GM18868 (cell line): ENCODE measurements around the gene SUGP1.

ENCODE experiments used
- ATAC-seq: cut with Tn5 transposase; IDR thresholded peaks from one replicate; pipeline ENCODE4 v1.9.1; 2021; ENCODE audit warnings: mild to moderate bottlenecking, moderate library complexity; ENCODE audit not compliant: unreplicated experiment

SUGP1 gene

DNA sequence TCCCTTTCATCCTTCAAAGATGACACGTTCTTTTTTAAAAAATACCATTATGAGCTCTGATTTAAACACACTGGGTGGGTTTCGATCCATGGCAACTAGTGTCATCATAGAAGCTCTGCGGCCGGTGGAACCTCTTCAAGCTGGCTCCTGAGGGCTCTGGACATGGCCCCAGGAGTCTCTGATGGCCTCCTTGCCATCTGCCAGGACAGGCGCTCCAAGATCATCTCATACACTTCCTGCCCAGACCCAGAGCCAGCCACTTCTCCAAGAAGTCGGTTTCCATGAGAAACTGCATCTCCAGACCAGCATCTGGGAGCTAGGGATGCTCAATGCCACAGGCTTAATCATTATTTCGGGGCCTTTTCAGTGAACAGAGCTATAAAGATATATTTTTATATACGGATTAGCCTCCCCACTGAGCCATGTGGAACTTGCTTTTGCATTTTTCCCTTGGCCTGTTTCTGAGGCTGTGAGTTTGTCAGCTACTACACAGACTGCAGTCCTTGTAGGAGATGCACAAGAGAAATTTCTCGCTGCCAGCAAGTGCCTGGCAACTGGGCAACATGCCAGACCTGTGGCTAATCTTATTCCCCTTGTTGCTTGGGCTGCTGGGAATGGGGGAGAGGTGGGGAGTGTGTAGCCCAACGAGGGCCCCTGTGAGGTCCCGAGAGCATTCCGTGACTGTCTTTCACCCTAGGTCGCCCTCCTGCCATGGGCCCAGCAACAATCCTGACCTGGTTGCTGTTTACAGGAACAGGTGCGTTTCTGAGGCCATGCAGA is 15.9 kb downstream of the SUGP1 start:
- no peak for ATAC-seq

DNA sequence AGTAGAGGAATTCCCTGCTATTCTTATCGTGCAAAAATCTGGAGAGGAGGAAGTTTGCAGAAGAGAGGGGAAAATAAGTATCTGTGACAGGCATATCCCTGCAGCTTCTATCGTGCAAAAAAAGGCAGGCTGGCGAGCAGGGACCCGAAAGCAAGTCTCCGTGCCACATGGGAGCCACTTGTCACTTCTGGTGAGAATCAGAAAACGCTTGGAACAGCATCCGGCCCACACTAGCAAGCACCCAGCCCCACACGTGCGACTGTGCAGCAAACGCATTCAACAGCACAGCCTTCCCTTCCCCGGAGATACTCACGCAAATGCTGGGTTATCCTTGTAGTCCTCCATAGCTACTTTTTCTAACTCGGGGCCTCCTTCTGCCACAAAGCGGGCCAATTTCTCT is 16.9 kb downstream of the SUGP1 start:
- ATAC-seq = no peak

DNA sequence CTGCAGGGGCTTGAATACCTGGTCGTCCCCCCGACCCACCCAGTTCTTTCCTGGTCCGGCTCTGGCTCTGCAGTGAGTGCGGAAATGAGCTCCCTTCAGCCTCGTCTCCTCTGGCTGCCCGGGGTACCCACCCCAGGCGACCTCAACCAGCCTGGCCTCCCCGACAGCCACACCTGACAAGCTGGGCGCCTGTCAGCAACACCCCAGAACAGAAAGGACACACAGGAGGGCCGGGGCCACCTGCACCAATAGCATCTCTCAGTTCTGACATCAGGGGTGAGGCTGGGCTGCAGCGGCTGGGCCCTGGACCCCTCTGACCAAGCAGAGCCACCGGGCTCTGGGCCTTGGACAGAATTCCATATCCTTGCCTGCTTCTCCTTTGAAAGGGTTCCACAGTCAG is 19.7 kb downstream of the SUGP1 start:
- no peak for ATAC-seq

DNA sequence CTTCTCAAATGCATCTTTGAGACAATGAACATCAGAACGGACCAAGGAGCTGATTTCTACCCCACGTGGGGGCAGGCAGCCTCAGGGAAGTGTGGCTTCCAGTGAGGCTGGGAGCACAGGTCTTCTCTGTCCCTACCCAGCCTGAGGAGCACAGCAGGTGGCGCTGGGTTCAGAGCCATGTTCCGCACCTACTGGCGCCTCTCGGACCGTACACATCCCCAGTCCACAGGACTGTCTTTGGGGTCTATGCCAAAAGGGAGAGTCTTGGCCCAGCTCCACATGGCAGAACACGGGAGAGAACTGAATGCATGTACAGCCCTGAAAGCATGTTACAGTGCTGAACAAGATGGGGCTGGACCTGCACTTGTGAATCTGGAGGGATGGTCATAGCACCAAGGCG is 22.6 kb downstream of the SUGP1 start:
- ATAC-seq = no peak

DNA sequence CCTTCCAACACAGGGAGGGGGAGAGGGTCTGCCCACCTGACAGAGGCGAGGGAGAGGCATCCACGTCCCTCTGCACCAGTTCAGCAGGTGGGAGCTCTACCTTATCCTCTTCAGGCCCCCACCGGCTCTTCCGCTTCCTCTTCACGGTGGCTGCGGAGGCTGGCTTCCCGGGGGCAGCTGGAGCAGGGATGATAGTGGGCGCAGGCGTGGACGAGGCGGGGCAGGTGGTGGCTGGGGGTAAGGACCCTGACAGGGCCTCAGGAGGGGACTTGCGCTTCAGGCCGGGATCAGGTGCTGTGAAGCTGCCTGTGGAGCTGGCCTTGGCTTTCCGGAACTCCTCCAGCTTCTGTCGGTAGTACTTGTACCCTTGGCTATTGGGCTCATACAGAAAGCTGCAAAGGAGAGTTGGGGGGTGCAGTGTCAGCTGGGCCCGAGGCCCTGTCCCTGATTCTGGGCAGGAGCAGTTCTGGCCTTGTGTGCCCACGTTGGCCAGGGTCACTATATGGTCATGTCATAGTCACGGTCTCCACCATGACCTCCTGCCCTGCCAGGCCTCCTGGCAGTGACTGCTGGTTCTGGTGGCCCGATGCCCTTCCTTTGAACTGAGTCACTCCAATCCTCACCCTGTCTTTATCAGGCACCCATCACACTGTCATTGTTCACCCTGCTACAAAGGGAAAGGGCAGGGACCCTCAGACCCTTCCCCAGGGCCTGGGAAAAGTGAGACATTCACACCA is 23.2 kb downstream of the SUGP1 start:
- no peak for ATAC-seq

DNA sequence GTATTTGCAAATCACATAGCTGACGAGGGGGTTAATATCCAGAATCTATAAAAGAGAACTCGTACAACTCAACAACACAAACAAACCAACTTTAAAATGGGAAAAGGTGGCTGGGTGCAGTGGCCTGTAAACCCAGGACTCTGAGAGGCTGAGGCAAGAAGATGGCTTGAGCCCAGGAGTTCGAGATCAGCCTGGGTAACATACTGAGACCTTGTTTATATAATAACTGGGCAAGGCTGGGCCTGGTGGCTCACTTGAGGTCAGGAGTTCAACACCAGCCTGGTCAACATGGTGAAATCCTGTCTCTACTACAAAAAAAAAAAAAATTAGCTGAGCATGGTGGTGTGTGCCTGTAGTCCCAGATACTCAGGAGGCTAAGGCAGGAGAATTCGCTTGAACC is 25.4 kb downstream of the SUGP1 start:
- no peak for ATAC-seq

DNA sequence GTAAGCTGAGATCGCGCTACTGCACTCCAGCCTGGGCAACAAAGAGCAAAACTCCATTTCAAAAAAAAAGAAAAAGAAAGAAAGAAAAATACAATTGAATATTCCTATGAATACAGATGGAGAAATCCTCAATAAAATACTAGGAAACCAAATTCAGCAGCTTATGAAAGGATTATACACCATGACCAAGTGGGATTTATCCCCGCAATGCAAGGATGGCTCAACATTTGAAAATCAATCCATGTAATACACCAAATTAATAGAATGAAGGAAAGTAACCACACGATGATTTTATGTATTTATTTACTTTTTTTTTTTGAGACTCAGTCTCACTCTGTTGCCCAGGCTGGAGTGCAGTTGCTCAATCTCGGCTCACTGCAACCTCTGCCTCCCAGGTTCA is 27.7 kb downstream of the SUGP1 start:
- ATAC-seq = no peak

DNA sequence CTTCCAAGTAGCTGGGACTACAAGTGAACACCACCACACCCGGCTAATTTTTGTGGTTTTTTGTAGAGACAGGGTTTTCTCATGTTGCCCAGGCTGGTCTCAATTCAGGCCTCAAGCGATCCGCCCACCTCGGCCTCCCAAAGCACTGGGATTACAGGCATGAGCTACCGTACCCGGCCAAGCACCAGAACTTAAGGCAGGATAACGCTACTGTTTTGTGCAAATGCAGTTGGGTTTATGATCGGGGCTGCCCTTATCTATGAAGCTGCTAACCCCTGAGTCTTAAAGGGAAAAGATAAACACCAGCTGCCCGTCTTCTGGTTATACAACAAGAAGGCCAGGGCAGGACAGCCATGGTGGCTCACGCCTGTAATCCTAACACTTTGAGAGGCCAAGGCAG is 34.6 kb downstream of the SUGP1 start:
- ATAC-seq = no peak

DNA sequence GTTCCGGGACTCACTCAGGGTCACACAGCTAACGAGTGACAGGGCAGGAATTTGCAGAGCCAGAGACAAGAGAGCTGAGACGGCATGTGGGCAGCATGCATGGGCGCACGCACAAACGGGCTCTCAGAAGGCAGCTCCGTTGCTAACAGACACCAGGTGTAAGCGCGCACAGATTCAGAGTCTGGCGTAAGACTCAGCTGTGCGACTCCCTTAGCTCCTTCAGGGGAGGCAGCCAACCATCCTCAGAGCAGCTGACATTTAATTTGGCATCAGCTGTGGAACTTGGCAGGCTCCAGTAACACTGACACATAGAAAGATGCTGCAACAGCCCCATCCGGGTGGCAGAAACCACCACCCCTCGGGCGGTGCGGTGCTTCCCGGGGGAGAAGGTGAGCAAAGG is 39.7 kb downstream of the SUGP1 start:
- no peak for ATAC-seq

DNA sequence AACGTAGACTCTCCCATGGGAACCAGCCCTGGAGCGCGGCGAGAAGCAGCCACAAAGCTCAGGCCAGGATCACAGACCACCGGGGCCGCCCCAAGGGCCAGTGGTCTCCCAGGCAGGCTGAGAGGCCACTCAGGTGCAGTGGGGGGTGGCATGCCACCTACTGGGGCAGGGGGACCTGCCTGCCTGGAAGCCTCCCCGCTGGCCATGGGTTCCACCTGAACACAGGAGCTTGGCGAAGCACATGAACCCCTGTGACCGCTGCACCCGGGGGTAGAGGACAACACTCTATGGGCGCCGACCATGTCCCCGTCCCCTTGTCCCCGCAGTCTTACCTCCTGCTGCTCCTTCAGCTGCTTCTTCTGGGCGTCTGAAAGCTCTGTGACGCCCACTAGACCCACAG is 40.5 kb downstream of the SUGP1 start:
- ATAC-seq = no peak

DNA sequence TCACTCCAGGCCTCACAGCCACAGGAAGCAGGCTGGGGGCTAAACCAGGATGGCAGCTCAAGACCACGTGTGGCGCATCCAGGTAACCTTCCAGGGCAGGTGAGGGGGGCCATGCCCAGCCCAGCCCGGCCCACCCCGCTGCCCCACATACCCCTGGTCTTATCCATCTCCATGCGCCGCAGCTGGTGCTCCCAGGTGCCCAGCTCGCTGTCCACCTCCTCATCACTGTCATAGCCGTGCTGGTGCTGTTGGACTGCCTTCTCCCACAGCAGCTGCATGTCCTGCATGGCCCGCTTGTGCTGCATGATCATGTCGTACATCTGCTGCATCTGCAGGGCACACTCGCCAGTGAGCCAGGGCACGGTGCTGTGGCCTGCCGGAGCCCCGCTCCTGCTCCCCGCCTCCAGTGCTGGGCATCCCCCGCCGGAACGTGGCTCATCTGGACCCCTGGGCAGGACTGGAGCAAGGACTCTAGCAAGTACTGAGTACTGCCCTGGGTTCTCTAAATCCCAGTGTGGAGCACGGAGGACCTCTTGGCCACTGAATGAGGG is 41.2 kb downstream of the SUGP1 start:
- no peak for ATAC-seq

DNA sequence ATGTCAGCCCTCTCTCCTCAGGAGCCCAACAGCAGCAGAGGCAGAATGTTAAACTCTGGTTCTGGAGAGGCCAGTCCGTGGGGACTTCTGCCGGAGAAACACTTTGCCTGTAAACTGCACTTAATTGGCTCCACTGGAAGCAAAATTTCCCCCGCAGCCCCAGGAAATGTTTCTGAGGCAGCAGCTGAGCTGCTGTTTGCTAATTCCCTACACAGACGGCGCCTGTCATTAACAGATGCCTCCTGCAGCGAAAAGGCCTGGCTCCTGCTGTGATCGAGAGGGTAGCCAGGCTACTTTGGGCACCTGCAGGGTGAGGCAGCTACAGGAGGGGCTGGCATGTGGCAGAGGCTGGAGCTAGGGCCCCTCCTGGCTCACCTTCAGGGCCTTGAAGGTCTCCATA is 42.0 kb downstream of the SUGP1 start:
- no peak for ATAC-seq

DNA sequence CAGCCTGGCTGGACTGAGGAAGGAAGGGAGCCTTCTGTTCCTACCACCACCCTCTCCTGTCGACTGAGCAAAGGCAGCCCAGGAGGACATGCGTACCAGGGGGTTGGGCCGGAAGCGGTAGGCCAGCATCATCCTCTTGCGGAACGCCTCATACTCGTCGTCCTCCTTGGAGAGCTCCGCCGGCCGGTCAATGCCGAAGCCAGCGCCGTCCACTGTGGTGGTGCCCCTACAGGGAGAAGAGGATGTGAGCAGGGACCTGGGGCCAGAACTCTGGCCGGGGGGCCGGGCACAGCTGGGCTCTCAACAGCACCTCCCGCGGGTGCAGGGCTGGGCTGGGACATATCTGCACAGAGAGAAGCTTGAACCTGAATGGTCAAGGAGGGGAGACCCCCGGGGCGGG is 43.5 kb downstream of the SUGP1 start:
- ATAC-seq = no peak

DNA sequence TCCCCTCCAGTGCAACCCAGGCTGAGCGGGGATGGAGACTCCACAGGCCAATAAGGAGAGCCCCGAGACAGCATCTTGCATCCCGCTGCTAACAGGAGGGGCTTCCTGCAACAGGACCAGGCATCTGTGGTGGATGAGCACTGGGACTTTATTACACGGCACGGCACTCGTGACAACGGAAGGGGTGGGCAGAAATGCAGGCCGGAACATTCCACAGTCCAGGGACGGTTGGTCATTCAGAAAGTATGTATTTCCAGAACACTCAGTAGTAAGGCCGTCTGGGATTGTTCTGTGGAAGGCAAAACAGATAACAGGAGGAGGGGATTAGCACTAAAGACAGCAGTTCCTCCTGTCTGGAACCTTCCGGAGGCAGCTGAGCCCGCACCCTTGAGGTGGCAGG is 43.9 kb downstream of the SUGP1 start:
- no peak for ATAC-seq

DNA sequence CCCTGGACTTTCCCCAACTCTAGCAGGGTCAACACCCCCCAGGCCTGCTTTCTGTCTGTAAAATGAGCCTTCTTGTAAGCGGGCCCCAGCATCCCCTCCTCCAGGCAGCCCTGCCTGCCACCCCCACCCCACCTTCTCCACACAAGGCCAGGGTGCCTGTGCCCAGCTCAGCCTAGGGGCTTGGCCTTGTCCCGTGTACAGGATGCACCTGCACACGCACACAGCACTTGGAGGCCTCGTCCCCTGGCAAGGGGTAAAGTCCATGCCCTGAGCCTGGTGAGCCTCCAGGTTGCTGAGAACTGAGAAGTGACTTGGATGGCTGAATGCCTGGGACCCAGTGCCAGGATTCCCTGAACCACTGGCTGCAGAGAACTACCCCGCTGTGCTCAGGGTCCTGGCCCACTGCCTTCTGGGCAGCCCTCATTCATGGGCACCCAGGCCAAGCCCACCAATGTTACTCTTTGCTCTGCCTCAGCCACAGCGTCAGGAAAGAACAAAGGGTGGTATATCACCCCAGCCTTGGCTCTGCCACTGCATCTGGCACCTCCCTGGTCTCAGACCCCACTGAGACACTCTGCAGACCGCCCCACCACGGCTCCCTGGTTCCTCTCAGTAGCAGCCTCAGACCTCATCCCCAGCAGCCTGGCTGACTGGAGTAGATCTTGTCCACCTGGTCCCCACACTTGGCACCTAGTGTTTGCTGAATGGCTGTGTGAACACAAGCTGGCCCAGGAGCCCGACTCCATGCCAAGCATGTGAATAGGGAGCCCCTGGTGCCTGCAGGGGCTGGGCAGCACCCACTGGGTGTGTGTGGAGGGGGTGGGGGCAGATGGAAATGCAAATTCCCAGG is 45.4 kb downstream of the SUGP1 start:
- no peak for ATAC-seq

DNA sequence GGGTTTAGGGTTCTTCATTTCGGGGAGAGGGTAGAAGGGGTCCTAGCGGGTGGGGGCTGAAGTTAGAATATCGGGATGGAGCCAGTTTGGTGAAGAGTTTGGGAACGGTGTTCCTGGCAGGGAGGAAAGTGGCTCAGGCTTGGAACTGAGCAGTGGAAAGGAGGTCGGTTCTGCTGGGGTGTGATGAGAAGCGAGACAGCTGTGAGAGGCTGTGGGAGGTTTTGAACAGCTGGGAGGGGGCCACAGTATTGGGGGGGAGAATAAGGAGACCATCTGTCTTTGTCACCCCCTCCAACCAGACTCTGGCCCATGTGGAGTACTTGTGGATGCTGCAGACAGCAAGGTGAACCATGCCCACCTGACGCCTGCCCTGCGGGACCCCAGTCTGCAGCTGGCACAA is 46.2 kb downstream of the SUGP1 start:
- ATAC-seq = no peak

DNA sequence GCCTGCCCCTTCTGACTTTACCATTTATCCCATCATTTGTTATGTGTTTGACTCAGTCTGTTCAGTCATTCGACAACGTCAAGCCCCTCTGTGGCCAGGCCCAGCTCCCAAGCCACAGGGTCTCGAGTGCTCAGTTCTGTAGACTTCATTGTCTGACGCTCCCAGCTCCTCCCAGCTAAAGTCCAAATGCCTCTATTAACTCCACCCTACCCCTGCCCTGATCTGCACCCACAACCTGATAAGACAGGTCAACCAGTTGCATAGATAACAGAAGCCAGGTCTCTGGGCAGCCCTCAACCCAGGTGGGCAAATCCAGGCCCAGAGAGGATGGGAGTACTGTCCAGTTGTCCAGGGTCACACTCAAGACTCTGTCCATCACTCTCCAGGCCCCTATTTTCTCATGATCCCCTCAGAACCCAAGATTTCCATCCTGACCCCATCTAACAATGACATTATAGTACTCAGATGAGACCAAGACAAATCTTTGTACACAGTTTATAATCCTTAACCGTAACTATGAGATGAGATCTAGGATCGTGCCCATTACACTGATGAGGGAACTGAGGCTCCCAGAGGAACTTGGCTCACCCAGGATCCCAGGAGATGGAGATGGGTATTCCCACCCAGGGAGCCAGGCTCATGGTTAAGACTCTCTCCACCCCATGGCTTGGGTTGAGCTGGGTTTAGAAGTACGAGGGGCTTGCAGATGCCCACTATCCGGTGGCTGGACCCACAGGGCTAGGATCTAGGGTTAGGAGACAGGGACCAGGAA is 48.3 kb downstream of the SUGP1 start:
- no peak for ATAC-seq

DNA sequence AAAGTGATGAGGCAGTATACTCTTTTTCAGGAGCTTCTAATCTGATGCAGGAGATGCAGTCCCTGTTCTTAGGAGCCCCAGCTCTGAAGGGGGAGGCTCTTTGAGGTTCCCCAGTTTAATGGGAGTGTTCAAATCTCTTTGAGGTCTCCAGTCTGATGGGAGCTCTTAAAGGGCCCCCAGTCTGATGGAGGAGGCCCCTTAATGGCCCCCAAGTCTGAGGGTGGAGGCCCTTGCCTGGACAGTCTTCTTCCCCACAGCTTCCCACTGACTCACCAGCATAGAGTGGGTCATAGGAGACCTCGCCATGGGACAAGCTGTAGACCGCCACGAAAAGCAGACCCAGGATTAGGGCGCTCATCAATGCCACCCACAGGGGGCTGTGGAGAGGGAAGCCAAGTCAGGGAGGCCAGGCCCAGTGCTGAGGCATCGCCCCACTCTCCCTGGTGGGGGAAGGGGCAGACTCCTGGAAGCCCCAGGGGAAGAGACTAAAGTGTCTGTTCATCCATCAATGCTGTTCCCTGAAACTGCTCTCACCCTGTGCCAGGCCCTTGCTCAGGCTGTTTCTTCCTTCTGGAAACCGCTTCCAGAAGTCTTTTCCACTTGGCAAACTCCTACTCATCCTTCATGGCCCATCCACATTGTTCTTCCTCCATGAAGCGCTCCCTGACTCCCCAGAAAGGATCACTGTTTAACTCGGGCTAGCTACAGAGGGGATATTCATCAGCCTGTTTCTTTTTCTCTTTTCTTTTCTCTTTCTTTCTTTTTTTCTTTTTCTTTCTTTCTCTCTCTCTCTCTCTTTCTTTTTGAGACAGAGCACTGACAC is 49.3 kb downstream of the SUGP1 start:
- ATAC-seq = no peak

DNA sequence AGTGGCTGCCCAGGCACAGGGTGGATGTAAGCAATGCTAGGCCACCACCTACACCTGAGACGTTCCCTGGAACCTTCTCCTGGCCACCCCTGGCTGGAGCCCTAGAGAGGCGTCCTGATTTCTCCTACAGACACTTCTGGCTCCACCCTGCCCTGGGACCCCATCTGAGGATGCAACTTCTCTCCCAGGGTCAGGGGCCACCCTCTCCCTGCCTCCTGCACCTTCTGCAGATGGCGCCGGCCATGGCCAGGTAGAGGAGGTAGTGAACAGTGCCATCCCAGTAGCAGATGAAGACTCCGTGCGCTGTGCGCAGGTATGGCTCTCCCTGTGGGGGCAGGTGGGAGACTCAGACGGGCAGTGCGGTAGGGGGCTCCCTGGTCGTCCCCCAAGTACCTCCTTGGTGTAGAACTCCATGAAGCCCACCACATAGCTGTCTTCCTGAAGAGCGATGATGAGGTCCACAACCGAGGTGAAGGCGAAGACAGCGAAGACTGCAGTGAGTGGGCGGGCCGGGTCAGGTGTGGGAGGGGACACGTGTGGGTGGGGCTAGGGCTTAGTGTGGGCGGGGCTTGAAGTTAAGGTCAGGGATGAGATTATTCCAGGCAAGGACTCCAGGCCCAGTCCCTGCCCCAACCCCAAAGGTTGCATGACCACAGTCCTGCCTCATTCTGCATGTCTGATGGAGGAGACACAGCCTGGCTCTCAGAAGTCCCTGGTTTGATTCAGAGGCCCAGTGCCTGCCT is 50.2 kb downstream of the SUGP1 start:
- no peak for ATAC-seq
